B cell (primary cell): ENCODE data around the gene QRSL1.

Experiments used
- EZH2 ChIP-seq: IDR thresholded peaks from 2 replicates; pipeline ENCODE4 v1.6.1; 2012; ENCODE audit warnings: borderline replicate concordance, low read depth, mild to moderate bottlenecking, moderate library complexity, low read length; ENCODE audit not compliant: insufficient read depth, poor library complexity, severe bottlenecking
- TF ChIP-seq, protein P1 (sequence below): fragments of 200-600 bp; IDR thresholded peaks from one replicate; pipeline ENCODE4 v1.8.0; 2022; ENCODE audit warnings: antibody characterized with exemption, mild to moderate bottlenecking

- TF ChIP-seq, protein P1, sequence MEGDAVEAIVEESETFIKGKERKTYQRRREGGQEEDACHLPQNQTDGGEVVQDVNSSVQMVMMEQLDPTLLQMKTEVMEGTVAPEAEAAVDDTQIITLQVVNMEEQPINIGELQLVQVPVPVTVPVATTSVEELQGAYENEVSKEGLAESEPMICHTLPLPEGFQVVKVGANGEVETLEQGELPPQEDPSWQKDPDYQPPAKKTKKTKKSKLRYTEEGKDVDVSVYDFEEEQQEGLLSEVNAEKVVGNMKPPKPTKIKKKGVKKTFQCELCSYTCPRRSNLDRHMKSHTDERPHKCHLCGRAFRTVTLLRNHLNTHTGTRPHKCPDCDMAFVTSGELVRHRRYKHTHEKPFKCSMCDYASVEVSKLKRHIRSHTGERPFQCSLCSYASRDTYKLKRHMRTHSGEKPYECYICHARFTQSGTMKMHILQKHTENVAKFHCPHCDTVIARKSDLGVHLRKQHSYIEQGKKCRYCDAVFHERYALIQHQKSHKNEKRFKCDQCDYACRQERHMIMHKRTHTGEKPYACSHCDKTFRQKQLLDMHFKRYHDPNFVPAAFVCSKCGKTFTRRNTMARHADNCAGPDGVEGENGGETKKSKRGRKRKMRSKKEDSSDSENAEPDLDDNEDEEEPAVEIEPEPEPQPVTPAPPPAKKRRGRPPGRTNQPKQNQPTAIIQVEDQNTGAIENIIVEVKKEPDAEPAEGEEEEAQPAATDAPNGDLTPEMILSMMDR = no peak
- TF ChIP-seq EZH2 = no peak
Measured at GRCh38 chr6:106613590-106613989, 15.8 kb upstream of the QRSL1 start.
